ENCODE results near the gene ARPC5.
A peak's percentile ranks its signal among the peaks of the same experiment; 100 is the strongest.
"Not testable (repeated sequence)": the region's sequence is repeated elsewhere in the genome, so short reads cannot be mapped to it uniquely, and the experiment has no call there.

Gene ARPC5

GRCh38 chr1:183635606-183636333 is at the start of gene ARPC5:
Gene ARPC5 (minus strand): TSS chr1:183635783. CDS start chr1:183635659, 124 bp downstream.
- Histone ChIP-seq H2AFZ (ENCODE audit: low read depth, low read length) (peak within 1 kb of the TSS; percentile 92), H3K9me3 (ENCODE audit: insufficient read depth, low read length, severe bottlenecking) (no peaks in the 10 kb centered on the region), H3K27ac (ENCODE audit: low read length) (peak within 1 kb of the TSS; percentile 75), H3K36me3 (ENCODE audit: insufficient read depth, low read length) (peaks cover 21% of the 10 kb centered on the region), H3K4me1 (ENCODE audit: insufficient read depth, low read length) (peaks cover 42% of the 10 kb centered on the region), H3K79me2 (ENCODE audit: insufficient read depth, low read length) (peaks cover 48% of the 10 kb centered on the region), H4K20me1 (ENCODE audit: insufficient read depth, low read length) (peaks cover 22% of the 10 kb centered on the region), H3K9ac (ENCODE audit: low read depth, low read length) (peak within 1 kb of the TSS; percentile 95), H3K4me3 (ENCODE audit: low read depth in 1 of 2, low read length in 2 of 2) (peak within 1 kb of the TSS; percentile 96 to 99), H3K27me3 (ENCODE audit: insufficient read depth, low read length, poor library complexity) (peaks cover 3% of the 10 kb centered on the region), H3K4me2 (ENCODE audit: insufficient read depth, low read length) (peak within 1 kb of the TSS; percentile 96)
- DNase-seq: peak; percentile 95
- peak; percentile 89 for ATAC-seq (ENCODE audit: insufficient read depth, low read depth)
- TF ChIP-seq, protein P1, sequence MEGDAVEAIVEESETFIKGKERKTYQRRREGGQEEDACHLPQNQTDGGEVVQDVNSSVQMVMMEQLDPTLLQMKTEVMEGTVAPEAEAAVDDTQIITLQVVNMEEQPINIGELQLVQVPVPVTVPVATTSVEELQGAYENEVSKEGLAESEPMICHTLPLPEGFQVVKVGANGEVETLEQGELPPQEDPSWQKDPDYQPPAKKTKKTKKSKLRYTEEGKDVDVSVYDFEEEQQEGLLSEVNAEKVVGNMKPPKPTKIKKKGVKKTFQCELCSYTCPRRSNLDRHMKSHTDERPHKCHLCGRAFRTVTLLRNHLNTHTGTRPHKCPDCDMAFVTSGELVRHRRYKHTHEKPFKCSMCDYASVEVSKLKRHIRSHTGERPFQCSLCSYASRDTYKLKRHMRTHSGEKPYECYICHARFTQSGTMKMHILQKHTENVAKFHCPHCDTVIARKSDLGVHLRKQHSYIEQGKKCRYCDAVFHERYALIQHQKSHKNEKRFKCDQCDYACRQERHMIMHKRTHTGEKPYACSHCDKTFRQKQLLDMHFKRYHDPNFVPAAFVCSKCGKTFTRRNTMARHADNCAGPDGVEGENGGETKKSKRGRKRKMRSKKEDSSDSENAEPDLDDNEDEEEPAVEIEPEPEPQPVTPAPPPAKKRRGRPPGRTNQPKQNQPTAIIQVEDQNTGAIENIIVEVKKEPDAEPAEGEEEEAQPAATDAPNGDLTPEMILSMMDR (IDR thresholded peaks at IDR 0.05; ENCODE audit: borderline replicate concordance, extremely low read depth, low read length, poor library complexity, severe bottlenecking): no peak
- TF ChIP-seq EZH2 (IDR thresholded peaks at IDR 0.05; ENCODE audit: borderline replicate concordance, low read depth, low read length, severe bottlenecking): no peak

GRCh38 chr1:183685112-183685713 is 49.6 kb upstream of the ARPC5 start:
- Histone ChIP-seq H2AFZ (ENCODE audit: low read depth, low read length) (no peak overlapping the region), H3K79me2 (ENCODE audit: insufficient read depth, low read length) (no peaks in the 10 kb centered on the region), H3K9ac (ENCODE audit: low read depth, low read length) (no peak overlapping the region), H3K27ac (ENCODE audit: low read length) (no peak overlapping the region), H3K4me2 (ENCODE audit: insufficient read depth, low read length) (no peak overlapping the region), H3K27me3 (ENCODE audit: insufficient read depth, low read length, poor library complexity) (no peaks in the 10 kb centered on the region), H3K9me3 (ENCODE audit: insufficient read depth, low read length, severe bottlenecking) (no peaks in the 10 kb centered on the region), H4K20me1 (ENCODE audit: insufficient read depth, low read length) (no peaks in the 10 kb centered on the region), H3K4me1 (ENCODE audit: insufficient read depth, low read length) (no peaks in the 10 kb centered on the region), H3K36me3 (ENCODE audit: insufficient read depth, low read length) (no peaks in the 10 kb centered on the region), H3K4me3 (ENCODE audit: low read depth in 1 of 2, low read length in 2 of 2) (no peak overlapping the region)
- no peak for TF ChIP-seq EZH2 (IDR thresholded peaks at IDR 0.05; ENCODE audit: borderline replicate concordance, low read depth, low read length, severe bottlenecking)
- TF ChIP-seq, protein P1 (IDR thresholded peaks at IDR 0.05; ENCODE audit: borderline replicate concordance, extremely low read depth, low read length, poor library complexity, severe bottlenecking): peak; percentile 76
- DNase-seq (peak; percentile 13), ATAC-seq (ENCODE audit: insufficient read depth, low read depth) (peak; percentile 55; the same call in 2 of the 3 replicates)

GRCh38 chr1:183679363-183679762 is 43.8 kb upstream of the ARPC5 start:
- H4K20me1 ChIP-seq (ENCODE audit: insufficient read depth, low read length); H3K9ac ChIP-seq (ENCODE audit: low read depth, low read length); H2AFZ ChIP-seq (ENCODE audit: low read depth, low read length); ATAC-seq (ENCODE audit: insufficient read depth, low read depth); H3K4me1 ChIP-seq (ENCODE audit: insufficient read depth, low read length); H3K9me3 ChIP-seq (ENCODE audit: insufficient read depth, low read length, severe bottlenecking); DNase-seq; H3K4me2 ChIP-seq (ENCODE audit: insufficient read depth, low read length); H3K79me2 ChIP-seq (ENCODE audit: insufficient read depth, low read length); H3K27me3 ChIP-seq (ENCODE audit: insufficient read depth, low read length, poor library complexity); H3K27ac ChIP-seq (ENCODE audit: low read length); H3K4me3 ChIP-seq (ENCODE audit: low read depth in 1 of 2, low read length in 2 of 2); H3K36me3 ChIP-seq (ENCODE audit: insufficient read depth, low read length): not testable (repeated sequence)

DNA sequence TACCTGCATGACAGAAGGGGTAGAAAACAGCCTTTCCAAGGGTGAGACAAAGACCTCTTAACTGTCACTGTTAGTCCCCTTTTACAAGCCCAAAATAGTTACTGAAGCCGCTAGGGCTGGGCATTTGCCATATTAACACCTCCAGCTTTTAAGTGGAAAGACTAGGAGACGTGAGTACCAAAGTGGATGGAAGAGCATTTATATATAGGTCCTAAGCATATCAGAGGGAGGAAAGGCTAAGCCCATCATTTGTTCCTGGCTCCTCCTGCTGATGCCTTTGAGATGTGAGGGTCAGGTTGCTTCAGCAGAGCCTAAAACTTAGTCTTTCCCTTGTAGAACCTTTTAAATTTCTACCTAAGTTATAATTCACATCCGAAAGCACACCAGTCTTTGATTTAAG is 43.2 kb upstream of the ARPC5 start:
- Histone ChIP-seq H3K9ac (ENCODE audit: low read depth, low read length) (no peak overlapping the region), H3K27me3 (ENCODE audit: insufficient read depth, low read length, poor library complexity) (peaks cover 4% of the 10 kb centered on the region), H3K4me3 (ENCODE audit: low read depth in 1 of 2, low read length in 2 of 2) (no peak overlapping the region), H2AFZ (ENCODE audit: low read depth, low read length) (no peak overlapping the region), H3K79me2 (ENCODE audit: insufficient read depth, low read length) (no peaks in the 10 kb centered on the region), H3K4me2 (ENCODE audit: insufficient read depth, low read length) (no peak overlapping the region), H3K36me3 (ENCODE audit: insufficient read depth, low read length) (no peaks in the 10 kb centered on the region), H3K27ac (ENCODE audit: low read length) (no peak overlapping the region), H3K9me3 (ENCODE audit: insufficient read depth, low read length, severe bottlenecking) (no peaks in the 10 kb centered on the region), H3K4me1 (ENCODE audit: insufficient read depth, low read length) (no peaks in the 10 kb centered on the region), H4K20me1 (ENCODE audit: insufficient read depth, low read length) (no peaks in the 10 kb centered on the region)
- DNase-seq (no peak), ATAC-seq (ENCODE audit: insufficient read depth, low read depth) (no peak)
- TF ChIP-seq, protein P1 (IDR thresholded peaks at IDR 0.05; ENCODE audit: borderline replicate concordance, extremely low read depth, low read length, poor library complexity, severe bottlenecking): no peak
- no peak for TF ChIP-seq EZH2 (IDR thresholded peaks at IDR 0.05; ENCODE audit: borderline replicate concordance, low read depth, low read length, severe bottlenecking)

All from DND-41 (cell line).